Cardiac fibroblast (primary cell): Measurements from ENCODE around the gene ARFGEF2.

Source experiments
- DNase-seq, 2 donors: peaks; one replicate each; pipeline versions ENCODE4 v3.0.0 to v3.0.0-alpha.2; 2010; ENCODE audit warnings: low read depth in 2 of 2
- H3K4me3 ChIP-seq, 2 donors: replicated peaks in 1 of 2; 1 replicate in 1 of 2; 2 replicates in 1 of 2; pipeline ENCODE4 v1.5.1; 2011; ENCODE audit warnings: low read depth in 2 of 2, low read length in 2 of 2, mild to moderate bottlenecking in 2 of 2, moderate library complexity in 1 of 2
- TF ChIP-seq, protein P1 (sequence below): IDR thresholded peaks from one replicate; pipeline ENCODE4 v1.5.1; 2011; ENCODE audit warnings: low read depth, mild to moderate bottlenecking, low read length, inconsistent platforms

The ARFGEF2 gene

DNA sequence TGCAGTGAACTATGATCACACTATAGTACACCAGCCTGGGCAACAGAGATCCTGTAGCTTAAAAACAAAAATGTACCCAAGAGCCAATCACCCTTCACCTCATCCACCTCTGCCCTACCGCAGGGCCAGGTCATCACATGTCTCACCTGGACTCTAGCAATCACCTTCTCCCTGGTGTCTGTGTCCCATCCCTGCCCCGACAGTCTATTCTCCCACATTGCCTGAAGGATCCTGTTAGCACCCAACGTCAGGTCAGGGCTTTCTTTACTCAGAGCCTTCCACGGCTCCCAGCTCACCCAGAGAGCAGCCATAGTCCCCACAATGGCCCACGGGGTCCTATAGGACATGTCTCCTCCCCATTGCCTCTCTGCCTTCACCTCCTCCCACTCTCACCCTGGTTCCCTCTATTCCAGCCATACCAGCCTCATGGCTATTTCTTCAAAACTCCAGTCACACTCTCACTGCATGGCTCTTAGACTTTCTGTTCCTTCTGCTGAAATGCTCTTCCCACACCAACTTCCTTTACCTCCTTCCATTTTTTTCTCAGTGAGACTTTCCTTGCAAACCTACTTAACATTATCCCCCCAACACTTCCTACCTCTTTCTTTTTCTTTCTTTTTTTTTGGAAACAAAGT is 22.5 kb upstream of the ARFGEF2 start:
- no peak overlapping the region for H3K4me3 ChIP-seq
- TF ChIP-seq, protein P1, sequence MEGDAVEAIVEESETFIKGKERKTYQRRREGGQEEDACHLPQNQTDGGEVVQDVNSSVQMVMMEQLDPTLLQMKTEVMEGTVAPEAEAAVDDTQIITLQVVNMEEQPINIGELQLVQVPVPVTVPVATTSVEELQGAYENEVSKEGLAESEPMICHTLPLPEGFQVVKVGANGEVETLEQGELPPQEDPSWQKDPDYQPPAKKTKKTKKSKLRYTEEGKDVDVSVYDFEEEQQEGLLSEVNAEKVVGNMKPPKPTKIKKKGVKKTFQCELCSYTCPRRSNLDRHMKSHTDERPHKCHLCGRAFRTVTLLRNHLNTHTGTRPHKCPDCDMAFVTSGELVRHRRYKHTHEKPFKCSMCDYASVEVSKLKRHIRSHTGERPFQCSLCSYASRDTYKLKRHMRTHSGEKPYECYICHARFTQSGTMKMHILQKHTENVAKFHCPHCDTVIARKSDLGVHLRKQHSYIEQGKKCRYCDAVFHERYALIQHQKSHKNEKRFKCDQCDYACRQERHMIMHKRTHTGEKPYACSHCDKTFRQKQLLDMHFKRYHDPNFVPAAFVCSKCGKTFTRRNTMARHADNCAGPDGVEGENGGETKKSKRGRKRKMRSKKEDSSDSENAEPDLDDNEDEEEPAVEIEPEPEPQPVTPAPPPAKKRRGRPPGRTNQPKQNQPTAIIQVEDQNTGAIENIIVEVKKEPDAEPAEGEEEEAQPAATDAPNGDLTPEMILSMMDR, result no peak
- no peak for DNase-seq

GRCh38 chr20:48899881-48900280 is 21.6 kb upstream of the ARFGEF2 start:
- TF ChIP-seq, protein P1, result no peak
- DNase-seq, result no peak
- H3K4me3 ChIP-seq, result no peak overlapping the region

DNA sequence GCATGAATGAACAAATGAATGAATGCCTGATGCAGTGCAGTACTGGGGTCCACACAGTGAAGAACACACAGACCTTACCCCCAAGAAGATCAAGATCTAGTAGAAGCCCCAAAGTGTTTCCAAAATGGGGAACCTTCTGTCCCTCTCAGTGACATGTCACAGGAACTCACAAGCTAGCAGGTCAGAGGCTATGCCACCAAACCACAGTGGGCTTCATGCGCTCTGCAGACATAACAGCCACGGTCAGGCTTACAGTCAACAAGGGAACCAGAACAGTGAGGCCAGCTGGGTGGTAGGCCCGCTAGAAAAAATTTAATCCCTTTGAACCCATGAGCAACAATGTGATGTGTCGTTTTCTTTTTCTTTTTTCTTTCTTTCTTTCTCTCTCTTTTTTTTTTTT is 20.2 kb upstream of the ARFGEF2 start:
- no peak overlapping the region for H3K4me3 ChIP-seq
- TF ChIP-seq, protein P1, result no peak
- no peak for DNase-seq

DNA sequence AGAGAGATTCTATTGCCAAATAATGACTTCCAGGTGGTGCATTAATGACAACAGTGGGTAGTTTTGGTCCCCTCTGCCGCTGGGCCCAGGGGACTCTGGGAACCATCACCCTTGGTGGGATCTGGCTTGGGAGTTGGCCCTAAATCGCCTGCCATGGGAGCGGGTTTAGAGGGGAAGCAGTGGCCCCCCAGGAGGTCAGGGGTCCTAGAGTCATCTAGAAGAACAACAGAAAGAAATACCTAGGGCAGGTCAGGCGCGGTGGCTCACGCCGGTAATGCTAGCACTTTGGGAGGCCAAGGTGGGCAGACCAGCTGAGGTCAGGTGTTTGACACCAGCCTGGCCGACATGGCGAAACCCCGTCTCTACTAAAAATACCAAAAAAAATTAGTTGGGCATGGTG is 17.8 kb upstream of the ARFGEF2 start:
- H3K4me3 ChIP-seq, result no peak overlapping the region
- TF ChIP-seq, protein P1, result no peak
- no peak for DNase-seq

- DNase-seq, result peak; percentile 81
- TF ChIP-seq, protein P1, result peak; percentile 83
- no peak overlapping the region for H3K4me3 ChIP-seq
These were observed 16.8 kb upstream of the ARFGEF2 start for GRCh38 chr20:48904566-48905296.

DNA sequence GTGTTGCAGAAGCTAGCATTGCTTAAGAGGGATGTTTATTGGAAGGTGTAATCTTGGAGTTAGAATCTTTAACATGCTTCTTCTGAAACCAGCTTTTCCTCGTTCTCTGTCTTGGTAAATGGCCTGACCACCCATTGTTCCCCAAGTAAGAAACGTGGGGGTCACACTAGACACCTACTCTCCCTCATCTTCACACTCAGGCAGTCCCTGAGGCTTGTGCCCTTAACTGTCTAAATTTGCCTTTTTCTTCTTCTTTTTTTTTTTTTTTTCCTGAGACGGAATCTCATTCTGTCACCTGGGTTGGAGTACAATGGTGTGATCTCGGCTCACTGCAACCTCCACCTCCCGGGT is 16.2 kb upstream of the ARFGEF2 start:
- no peak for DNase-seq
- H3K4me3 ChIP-seq, result no peak overlapping the region
- TF ChIP-seq, protein P1, result no peak
